RPMI7951 (cell line): Measurements from ENCODE around the gene EIF3K. TPM values are rescaled to one million over a fixed set of nuclear protein-coding genes. Genes with fewer than 3 reads are reported as not detected.

Experiments
- DNase-seq: peaks from one replicate; pipeline ENCODE4 v3.0.0-alpha.2; 2012; ENCODE audit warnings: low read depth
- total RNA-seq: library from RNA; depleted of rRNA; stranded (reverse); fragments of >200 nt; shearing (Covaris generic); gene quantifications from 2 replicates; pipeline ENCODE4 v1.2.3, GENCODE V29; 2014

The EIF3K gene
- total RNA-seq, 1 experiment from 2014 or later = 689 TPM

GRCh38 chr19:38665950-38666662, 47.1 kb downstream of the EIF3K start:
- DNase-seq = peak; percentile 81

- peak; percentile 90 for DNase-seq
Measured at GRCh38 chr19:38666663-38667511, 47.9 kb downstream of the EIF3K start.

- peak; percentile 69 for DNase-seq
Measured at GRCh38 chr19:38667661-38668171, 48.7 kb downstream of the EIF3K start.

GRCh38 chr19:38669552-38669951, 50.6 kb downstream of the EIF3K start:
- DNase-seq = no peak

- no peak for DNase-seq
Measured at GRCh38 chr19:38670921-38671398, 52.0 kb downstream of the EIF3K start.

- DNase-seq = no peak
Measured at GRCh38 chr19:38671654-38672053, 52.7 kb downstream of the EIF3K start.

- DNase-seq = no peak
Measured at GRCh38 chr19:38673030-38673429, 54.0 kb downstream of the EIF3K start.

GRCh38 chr19:38674388-38675171, 55.6 kb downstream of the EIF3K start:
- no peak for DNase-seq

- DNase-seq = no peak
Measured at GRCh38 chr19:38675611-38676010, 56.6 kb downstream of the EIF3K start.

GRCh38 chr19:38676023-38676877, 57.3 kb downstream of the EIF3K start:
- DNase-seq = peak; percentile 95

- no peak for DNase-seq
Measured at GRCh38 chr19:38676878-38677646, 58.1 kb downstream of the EIF3K start.

- DNase-seq = no peak
Measured at GRCh38 chr19:38678217-38678890, 59.4 kb downstream of the EIF3K start.

GRCh38 chr19:38678891-38679494, 60.0 kb downstream of the EIF3K start:
- DNase-seq = no peak

GRCh38 chr19:38679839-38680238, 60.9 kb downstream of the EIF3K start:
- DNase-seq = peak; percentile 69

GRCh38 chr19:38682195-38682867, 63.3 kb downstream of the EIF3K start:
- DNase-seq = no peak

GRCh38 chr19:38682872-38683392, 63.9 kb downstream of the EIF3K start:
- no peak for DNase-seq

- DNase-seq = peak; percentile 94
Measured at GRCh38 chr19:38683393-38684077, 64.5 kb downstream of the EIF3K start.
